G401.6 (cell line): ENCODE measurements around the gene BBX.
"Not testable (repeated sequence)": the region's sequence is repeated elsewhere in the genome, so short reads cannot be mapped to it uniquely, and the experiment has no call there.

Experiments
- FAIRE-seq: peaks from 2 replicates; lab custom pipeline; 2012; peaks lifted over from hg19 to GRCh38; lab: Jason Lieb, UNC

Gene BBX

DNA sequence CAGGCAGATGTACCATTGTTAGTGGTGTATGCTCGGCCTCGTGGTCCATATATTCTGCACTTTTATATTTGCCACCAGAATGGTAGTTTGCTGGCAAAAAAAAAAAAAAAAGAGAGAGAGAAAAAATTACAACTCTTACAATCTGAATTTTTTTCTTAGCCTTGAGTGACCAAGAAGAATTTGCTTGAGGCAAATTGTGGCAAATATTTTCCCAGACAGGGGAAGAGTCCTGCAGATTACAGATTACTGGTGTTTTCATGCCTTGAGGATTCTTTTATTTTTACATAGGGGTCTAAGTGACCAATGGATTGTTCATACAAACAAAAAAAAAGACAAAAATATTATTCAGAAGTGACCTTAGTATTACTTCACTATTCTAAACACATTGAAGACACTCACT, 283.3 kb downstream of the BBX start:
- FAIRE-seq: no peak

DNA sequence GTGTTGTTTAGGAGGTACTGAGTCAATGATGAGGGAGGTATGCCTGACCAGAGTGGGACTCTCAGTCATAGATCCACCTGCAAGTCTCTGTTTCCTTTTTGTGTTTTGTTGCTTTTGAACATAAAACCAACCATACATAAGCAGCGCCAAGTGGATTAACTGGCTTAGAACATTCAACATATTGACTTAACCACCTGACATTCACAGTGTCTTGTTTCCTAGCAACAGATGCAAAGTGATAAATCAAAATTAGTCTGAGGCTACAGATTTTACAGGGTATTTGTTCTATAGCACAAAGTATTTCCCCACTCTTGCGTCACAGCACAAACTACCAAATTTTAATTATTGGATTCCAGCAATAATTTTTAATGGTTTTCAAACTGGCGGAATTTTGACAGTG, 283.8 kb downstream of the BBX start:
- FAIRE-seq: no peak

DNA sequence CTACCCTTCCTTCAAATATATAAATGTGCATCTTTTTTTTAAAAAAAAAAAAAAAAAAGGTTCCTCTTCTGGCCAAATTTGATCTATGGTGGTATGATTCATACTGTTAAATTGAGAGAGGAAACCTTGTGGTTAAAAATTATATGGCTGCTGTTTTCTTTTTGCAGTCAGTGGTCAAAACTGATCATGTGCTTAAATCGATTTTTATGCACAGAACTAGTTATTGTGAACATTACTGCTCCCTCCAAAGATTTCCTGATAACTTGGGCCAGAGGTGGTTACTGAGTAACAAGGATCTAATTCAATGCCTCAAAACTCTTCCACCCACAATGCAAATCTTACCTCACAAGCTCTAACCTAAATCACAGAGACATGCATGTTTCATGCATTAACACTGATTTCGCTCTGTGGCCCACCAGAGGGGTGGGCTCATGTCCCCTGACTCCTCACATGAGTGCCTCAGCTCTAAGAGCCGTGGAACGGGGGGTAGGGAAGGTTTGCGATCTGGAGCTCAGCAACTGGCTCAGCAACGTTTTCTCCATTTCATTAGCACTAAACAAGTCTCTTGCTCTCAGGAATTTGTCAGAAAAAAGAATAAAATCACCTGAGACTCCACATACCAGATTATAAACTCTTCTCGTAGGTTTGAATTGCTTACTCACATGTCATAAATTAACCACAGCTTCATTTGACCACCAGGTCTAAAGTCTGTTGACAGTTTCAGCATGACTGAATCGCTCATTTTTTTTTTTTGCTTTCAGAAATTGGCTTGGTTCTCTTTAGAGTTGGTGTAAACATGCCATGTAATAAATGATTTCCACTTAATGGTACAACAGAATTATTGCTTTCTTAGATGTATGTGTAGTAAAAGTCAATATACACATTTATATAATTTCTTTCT, 287.7 kb downstream of the BBX start:
- FAIRE-seq: no peak

DNA sequence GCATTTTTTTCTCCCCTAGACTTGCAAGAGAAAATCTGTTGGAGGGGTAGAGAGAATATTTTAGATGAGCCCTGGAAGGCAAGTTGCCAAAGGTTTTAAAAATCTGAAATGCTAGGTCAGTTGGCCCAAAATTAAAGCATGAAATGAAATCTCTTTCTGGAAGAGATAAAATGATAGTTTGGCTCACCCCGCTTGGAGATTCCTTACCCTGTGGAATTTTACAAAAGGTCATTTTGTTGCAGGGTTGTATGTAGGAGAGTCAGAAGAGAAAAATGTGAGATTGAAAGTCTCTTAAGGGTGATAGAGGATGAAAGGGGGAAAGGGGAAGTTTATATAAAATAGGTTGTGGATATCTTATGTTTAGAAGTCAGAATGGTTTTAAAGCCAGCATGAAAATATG, 290.3 kb downstream of the BBX start:
- no peak for FAIRE-seq

DNA sequence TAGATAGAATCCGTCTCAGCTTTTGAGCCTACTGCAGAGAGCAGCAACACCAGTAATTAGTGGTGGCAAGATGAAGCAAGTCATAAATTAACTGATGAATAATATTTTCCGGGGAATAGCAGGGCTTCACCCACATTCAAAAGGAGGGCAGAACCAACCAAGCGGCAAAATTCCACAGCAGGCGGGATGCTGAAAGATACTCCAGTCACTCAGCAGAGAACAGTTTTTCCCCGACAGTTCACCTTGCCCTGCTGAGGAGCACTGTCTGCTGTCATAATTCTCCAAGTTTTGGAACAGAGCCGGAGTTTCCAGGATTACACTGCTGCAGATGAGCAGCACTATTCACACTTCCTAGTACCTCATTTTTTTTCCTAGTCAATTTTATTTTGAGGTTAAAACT, 293.3 kb downstream of the BBX start:
- no peak for FAIRE-seq

DNA sequence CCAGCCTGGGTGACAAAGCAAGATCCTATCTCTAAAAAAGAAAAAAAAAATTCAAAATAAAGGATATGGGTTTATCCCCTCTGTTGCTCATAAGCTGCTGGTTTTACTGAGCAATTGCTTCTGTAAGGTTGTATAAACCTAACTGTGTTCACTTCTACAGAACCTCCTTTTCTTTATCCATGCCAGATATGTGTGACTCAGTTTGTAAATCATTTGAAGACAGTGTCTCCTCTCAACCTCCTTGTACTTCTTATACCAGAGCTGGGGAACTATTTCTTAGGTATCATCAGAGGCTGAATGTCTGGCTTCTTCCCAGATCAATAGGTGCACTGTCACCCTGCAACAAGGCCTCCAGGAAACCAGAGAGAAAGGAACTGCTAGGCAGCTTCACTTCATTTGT, 294.3 kb downstream of the BBX start:
- no peak for FAIRE-seq

DNA sequence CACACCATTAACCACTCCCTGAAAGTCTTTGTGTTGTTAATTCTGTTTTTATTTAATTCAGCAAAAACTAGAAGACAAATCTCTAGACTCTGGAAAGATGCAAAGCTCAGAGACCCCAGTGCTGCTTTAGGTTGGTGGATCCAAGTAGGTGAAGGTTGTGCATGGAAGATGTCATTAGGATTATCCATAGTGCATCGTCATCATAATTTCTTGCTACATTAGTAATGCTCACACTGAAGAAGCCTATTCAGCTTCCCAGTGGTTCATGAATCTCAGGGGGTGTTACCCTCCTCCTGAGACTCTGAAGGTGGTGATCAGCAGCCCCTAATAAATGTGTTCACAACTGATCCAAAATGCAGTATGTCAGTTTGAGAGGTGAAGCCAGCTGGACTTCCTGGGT, 295.3 kb downstream of the BBX start:
- FAIRE-seq: no peak

DNA sequence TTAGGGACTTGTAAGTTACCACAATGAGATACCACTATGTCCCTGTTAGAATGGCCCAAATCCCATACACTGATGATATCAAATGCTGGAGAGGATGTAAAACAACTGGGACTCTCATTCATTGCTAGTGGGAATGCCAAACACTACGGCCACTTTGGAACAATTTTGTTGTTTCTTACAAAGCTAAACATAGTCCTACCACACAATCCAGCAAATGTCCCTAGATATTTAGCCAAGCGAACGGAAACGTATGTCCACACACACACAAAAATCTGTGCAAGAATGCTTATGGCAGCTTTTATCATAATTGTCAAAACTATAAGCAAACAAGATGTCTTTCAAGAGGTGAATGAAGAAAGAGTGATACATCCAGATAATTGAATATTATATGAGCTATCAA, 296.9 kb downstream of the BBX start:
- no peak for FAIRE-seq

DNA sequence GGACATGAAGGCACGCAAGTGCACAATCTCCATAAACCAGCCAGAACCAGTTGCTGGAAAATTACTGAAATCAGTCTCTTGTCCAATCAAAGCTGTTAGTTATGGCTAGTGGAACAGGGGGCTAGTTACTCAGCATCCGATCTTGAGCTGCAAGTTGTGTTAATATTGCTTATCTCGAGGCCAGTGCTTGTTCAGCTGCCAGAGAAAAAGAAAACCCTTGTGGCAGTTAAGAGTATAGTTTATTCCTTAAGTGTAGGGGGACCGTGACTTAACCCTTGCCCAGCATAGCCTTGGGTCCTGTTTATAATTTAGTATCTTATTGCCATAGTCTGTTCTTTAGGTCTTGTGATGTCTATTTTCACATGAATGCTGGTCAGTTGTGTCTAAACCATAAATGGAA, 299.5 kb downstream of the BBX start:
- FAIRE-seq: no peak

DNA sequence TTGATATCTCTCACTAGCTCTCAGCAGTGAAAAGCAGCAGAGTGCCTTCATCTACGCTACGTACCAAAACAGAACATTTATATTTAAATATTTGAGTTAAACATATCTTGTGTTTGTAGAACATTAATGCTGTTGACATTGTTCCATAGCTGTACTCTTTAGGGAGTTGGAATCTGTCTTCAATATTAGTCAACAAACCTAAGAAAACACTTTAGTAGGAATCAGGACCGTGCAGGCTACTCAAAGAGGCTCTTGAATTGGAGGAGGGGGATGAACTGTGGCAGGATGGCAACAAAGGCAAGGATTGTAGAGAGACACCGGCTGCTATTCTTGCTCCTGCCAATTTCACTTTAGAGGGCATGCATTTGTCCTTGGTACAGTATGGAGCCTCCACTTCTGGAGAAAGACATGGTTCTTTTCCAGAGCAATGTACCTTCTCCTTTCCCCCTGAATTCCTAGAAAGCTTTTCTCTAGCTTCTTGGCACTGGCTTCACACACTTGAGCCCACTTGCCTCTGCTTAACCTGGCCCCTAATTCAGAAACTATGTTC, 302.1 kb downstream of the BBX start:
- no peak for FAIRE-seq

DNA sequence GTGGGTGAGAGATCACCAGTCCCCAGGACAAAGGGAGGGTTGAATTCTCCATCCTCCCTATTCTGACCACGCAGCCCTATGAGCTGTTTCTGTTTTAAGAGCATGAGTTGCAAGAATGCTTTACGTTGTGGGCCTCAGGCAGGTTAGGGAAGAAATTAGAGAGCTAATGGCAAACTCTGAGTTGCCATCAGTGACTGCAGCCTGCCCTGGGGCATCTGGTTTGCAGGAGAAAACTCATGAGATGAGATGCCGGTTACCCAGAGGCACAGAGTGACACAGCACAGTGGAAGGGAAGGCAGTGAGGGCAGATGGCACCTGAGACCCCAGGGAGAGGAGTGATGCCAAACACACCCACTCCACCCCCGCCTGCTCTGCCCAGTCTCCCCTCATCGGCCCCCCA, 302.8 kb downstream of the BBX start:
- FAIRE-seq: no peak

DNA sequence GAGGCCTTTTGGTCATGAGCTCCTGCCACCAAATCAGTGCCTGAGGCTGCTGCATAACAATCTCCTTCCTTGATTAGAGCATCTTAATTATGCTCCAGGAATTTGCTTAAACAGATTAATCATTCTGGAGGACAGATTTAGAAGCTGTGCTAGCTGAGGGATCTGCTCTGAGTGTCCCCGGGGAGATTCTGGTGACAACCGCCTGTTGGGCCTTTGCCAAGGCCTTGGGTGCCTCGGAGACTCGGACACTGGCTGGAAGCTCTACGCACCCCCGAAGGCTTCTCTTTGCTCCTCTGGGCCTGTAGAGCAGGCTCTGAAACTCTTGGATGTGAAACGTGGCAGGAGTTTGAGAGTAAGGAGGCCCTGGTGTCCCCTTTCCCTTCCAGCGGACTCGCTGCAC, 304.0 kb downstream of the BBX start:
- FAIRE-seq: no peak

DNA sequence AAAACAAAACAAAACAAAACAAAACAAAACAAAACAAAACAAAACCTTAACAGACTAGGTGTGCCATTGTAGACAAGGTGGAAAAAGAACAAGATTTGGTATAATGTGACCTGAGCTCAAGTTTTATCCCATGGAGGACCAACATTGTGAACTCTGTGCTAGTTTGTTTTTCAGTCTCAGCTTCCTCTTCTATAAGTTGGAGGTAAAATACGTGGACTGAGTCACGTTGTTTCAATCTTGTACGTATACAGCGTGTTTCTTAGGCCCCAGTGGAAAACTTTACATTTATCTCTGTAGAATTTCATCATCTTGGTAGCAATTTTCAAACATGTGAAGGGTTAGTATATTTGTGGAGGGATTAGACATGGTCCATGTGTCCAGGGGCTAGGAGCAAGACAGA, 306.4 kb downstream of the BBX start:
- FAIRE-seq: no peak

DNA sequence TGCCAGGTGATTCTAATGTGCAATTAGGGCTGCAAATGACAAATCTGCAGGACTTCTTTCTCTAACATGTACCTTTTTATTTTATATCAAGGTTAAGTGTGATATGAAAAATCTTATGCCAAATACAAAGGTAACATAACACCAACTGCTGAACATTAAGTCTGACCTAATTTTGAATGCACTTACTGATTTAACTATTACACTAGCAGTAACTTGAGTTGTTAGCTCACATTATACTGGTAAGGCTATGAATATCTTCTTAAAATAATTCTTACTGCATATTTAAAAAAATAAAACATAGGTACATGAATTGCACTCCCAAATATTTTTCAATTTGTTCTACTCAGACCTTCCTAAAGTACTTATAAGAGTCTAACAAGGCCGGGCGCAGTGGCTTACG, 308.8 kb downstream of the BBX start:
- no peak for FAIRE-seq

DNA sequence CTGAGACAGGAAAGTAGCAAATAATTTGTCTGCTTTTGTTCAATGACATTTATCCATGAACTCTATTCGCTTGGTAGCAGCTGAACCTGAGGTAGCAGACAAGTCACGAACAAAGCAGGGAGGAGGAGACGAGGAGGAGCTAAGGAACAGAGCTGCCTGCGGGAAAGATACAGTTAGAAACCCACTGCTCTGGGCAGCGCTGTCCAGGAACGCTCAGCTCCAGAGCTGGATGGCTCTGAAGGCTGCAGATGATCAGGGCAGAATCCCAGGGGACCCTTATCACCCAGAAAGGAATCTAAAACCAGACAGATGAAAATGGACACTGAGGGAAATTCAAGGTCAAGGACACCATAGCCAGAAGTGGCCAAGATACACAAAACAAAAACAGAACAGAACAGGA, 310.3 kb downstream of the BBX start:
- no peak for FAIRE-seq

DNA sequence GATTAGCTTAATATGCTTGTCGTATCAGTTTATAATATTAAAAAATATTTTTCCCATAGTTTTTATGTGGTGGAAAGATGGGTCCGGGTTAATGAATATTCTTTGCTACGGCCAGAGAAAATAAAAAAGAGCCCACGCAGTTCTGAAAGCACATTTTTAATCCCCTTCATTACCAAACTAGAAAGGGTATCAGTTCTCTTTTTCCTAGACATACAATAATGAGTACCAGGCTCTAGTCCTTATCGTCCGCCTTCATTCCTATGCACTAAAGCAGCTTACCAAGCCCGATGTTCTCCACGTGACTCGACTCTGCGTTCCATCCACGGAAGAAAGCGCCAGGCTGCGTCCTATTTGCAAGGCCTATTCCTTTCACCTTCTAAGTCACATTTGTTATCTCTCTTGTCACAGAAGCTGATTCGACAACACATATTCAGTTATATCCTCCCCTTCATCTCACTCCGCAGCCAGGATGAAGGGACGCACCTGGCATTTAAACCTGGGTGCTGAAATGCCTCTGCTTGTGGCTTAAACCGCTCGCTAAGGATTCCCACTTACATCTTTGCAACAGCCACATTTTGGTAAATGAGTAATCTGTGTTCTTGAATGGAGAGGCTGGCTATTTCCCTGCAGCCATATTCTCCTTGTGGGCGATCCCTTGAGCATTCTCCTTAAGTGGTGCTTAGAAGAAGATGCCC, 311.1 kb downstream of the BBX start:
- no peak for FAIRE-seq

DNA sequence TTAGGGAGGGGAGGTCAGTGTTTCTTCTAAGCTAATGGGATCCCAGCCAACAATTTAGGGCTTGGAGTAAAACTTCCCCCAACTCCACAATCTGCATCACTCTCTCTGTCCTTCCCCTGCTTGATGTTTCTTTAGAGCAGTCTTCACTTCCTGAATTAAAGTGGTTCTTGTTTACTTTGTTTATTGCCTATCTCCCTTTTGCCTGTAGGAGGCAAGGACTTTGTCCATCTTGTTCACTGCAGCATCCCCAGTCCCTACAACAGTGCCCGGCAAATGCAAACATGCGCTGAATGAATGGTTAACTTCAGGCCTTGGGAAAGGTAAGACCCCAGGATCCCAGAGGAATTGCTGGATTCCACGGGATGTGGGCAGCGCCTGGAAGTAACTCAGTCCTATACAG, 312.2 kb downstream of the BBX start:
- not testable (repeated sequence) for FAIRE-seq

DNA sequence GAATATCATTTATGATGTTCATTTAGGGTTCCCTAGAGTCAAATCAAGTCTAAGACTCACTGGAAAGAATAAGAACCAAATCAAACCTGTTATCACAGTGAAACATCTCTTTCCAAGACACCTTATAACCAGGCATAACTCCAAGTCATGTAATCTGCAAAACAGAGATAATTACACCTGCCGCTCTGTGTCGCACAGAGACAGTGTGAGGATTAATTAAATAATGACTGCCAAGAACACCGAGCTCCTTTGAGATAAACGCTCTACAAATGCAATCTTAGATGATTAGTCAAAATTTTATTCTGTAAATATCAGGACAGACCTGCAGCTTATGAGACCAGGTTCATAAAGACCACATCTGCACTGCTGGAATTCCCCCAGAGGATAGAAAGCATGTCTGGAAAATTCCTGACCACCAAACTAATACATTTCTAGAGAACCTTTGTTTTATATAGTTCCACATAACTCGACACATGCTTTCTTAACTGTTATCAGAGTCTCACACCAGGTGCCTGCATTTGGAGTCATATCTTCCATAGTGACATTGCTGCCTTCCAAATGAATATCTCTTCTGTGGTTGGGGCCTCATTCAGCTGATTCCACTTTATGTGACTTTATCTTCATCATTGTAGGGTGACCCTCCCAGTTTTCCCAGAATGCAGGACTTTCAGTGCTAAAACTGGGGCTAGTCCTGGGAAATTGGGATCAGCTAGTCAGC, 315.3 kb downstream of the BBX start:
- no peak for FAIRE-seq

DNA sequence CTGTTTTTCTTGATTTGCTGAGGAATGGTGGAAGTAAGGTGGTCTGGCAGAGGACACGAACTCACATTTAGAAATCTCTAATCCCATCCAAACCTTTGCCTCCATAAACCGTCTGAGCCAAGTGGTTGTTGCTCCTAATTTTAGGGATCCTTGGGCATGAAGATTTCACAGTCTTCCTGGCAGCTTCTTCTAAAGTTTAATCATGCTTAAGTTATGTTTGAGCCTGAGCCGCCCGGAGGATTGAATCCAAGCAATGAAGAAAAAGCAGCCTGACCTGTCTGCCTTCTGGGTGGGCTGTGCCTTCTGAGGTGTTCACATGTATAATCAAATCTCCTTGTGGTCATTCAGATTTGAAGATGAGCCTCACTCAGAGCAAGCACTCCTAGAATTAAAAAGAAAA, 319.1 kb downstream of the BBX start:
- FAIRE-seq: no peak

DNA sequence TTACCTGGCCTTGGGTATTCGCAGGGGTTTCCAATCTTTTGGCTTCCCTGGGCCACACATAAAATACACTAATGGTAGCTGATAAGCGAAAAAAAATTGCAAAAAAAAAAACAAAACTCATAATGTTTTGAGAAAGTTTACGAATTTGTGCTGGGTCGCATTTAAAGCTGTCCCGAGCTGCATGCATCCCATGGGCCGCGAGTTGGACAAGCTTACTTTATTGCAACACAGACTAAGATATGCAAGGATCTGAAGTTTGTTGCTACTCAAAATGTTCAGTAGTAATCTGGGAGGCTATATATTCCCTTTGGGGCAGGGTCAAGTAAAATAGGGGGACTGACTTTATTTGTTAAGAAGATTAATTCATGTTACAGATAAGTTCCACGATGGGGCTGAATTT, 320.2 kb downstream of the BBX start:
- FAIRE-seq: no peak

DNA sequence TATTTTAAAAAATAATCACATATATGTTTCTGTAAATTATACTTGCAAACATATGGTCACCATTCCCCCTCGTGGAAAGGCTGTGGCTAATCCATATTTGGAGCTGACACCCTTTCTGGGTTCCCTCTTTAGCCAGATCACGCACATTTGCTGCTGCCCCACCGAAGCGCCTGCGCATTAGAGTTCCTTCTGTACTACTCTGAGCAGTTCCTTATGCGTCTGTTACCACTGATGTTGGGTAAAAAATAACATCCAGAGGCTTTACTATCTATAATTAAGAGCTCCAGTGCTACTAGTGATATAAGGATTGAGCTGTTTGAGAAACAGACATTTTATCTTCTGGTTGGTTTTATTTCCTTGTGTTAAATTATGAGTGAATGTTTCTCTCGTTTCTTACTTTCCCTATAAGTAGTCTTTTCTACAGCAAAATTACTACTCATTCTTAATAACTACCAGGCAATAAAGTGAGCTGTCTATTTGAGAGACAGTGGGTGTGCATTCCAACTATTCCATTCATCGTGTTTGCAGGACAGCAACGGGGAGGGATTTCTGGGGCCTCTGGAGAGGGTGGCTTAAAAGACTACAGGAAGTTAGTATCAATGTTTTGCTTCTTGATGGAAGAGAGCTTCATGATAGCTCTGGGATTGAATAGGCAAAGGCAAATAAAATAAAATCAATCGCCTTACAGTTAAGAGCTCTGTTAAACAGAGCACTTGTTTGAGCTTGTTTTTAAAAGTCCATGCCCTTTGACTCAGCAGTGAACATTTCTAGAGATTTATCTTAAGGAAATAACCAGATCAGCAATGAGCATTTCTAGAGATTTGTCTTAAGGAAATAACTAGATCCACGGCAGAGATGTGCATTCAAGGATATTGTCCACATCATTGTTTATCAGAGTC, 322.9 kb downstream of the BBX start:
- FAIRE-seq: no peak

DNA sequence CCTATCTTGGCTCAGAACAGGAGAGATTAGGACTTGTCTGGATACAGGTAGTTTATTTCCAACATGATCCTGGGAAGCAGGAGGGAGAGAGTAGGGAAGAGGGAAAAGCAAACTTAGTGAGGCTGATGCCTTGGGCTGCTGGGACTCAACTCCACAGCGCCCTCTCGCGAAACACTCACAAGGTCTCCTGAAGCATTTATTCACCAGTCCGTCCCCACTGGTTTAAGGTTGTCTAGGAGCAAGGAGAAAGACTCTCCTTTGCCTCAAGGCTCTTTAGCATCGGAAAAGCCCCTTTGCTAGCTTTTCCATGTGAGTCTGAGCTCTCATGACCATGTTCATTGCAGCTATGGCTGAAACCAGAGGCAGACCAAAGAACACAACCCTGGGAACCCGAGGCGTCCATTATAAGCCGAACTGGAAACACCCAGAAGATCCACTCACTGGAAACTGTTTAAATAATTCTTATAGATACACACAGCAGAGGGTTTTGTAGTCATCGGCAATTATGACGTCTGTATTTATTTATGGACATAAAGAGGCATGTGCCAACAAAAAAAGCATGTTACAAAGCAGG, 323.6 kb downstream of the BBX start:
- FAIRE-seq: no peak
